ENCODE data around the gene SPAG17. TPM values are rescaled to one million over a fixed set of nuclear protein-coding genes. Genes with fewer than 3 reads are reported as not detected.

SPAG17 gene
- total RNA-seq, 1 donor from 2014 or later, result not detected

DNA sequence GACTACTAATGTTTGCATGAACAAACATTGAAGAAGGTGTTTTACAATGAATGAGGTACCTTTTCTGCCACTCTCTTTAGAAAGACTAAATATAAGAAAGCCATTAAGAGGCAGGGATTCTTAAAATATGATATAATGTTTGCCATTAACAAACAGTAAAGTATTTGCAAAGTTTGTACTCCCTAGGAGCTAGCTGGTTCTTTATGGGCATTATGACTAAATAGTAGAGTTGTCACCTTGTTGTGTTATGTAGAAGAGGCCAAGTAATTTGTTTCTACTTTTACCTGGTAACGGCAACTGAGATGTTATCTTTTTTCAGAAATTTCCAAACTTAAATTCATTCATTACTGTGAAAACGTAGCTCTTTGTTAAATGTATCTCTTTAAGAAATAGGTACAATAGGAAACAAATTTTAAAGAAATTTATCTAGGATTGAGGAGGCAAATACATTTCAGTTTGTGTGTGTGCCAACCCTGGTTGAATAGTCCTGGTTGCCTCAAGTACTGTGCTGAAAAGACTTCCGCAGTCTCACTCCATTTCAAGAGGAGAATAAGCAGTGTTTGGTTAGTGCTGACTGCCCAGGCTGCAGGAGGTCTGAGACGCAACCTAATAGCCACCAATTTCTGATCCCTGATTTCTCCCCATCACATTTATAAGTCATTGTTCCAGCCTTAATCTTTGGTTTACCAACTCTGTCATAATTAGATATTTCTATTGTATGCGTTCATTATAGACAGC is 203.4 kb downstream of the SPAG17 start:
- intact Hi-C loops (cut with micrococcal nuclease), result no loop called here

DNA sequence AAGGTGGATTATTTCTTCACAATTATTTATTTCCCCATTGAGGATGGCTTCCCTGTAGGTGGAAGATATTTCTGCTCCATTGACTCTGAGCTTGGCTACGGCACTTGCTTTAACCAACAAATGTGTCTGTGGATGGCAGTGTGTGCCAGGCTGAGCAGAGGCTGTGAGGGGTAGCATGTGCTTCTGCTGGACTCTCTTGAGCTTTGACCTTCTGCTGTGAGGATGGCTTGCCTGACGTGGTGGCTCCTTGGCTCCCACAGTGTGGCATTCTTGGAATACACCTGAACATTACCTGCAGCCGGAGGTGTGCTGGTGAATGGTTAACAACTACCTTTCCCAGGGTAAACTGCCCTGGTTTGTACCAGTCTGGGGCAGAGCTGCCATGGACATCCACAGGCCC is 208.6 kb downstream of the SPAG17 start:
- intact Hi-C loops (cut with micrococcal nuclease), result no loop called here

DNA sequence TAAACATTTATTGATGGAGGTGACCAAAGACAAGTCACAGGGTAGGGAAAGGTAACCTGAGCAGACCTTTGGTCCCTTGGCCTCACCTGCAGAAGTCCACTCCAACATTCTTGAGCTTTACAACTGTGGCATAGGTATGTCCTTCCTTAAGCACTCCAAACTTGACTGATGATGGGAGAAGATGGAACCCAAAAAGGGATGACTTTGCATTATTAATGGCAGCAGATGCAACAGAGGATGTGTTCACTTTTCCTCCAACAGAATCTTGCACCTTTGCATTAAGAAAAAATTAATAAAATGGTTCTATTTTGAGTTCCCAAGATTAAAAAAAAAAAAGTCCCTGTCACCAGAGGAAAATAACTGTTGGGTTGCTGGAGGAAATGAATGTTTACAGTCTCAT is 213.3 kb downstream of the SPAG17 start:
- intact Hi-C loops (cut with micrococcal nuclease), result no loop called here

DNA sequence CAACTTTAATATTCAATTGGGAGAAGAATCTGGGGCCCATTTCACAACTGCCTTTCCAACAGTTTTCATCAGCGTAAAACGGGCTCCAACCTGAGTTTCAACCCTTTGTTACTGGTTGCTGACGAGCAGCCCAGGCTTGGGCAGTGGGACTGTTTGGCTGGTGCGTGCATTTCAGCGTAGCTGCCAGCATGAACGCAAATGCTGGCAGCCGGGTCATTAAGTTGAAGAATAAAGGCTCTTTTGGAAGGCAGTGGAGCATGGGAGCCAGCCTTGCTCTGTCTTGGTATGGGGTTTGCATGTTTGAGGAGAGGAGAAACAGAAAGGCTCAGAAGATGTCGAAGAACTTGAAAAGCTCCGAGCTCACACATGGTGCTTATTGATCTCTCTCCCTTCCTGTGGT is 214.8 kb downstream of the SPAG17 start:
- intact Hi-C loops (cut with micrococcal nuclease), result no loop called here

DNA sequence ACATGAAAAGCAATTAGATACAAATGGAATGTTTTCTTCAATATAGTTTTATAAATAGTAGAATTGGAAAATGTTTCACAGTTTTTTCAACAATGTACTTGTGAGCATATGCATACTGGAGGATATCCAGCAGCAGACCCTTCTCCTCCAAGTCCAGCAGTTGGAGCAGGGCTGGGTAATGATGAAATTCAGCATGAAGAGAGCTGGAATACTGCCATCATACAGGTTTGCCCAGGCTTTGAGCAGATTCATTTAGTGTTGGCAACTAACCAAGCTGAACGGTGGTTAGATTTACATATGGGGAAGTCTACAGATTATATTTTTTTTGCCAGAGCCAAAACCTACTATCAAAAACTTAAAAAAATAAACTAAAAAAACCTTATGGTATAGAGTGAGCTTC is 217.1 kb downstream of the SPAG17 start:
- intact Hi-C loops (cut with micrococcal nuclease), result no loop called here

DNA sequence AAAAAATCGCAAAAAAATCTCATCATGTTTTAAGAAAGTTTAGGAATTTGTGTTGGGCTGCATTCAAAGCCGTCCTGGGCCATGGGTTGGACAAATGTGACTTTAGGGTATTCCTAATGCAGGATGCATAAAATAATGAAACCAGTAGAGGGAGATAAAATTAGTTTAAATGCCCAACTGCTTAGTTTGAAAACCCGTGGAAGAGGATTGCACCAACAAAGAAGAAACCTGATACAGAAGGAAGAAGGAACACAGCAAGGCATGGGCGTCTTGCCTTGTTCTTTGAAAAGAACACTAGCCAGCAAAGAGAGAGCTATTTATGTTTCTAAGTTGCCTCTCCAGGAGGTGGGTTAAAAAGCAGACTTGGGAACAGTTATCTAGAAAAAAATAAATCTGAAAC is 217.6 kb downstream of the SPAG17 start:
- intact Hi-C loops (cut with micrococcal nuclease), result no loop called here

DNA sequence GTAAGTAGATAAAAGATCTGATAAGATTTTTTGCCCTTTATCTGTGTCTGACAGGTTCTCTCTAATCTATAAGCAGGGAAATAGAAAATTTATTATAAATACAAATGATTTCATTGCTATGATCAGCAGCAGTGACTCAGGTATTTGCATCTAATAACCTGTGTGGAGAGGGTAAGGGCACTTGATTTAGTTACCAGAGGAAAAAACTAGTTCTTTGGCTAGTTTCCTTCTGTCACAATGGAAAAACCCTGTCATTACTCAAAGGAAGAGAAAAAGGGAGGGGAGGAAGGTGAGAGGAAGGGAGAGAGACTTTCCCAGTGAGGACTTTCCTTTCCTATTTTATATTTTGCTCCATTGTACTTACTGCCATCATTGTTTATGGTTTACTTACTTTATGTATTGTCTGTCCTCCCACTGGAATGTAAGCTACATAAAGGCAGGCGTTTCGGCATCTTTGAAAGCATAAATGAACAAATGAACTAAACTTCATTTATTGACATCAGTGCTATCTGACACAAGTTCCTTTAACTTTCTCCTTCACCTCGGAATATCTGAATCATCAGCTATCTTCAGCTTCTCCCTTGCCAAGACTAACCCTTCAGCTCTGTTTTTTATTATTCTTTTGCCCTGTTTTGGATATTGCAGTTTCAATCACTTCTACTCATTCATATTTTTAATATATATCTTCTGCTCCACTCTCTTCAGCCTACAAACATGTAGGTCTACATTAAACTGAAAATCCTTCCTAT is 220.6 kb downstream of the SPAG17 start:
- intact Hi-C loops (cut with micrococcal nuclease), result no loop called here

DNA sequence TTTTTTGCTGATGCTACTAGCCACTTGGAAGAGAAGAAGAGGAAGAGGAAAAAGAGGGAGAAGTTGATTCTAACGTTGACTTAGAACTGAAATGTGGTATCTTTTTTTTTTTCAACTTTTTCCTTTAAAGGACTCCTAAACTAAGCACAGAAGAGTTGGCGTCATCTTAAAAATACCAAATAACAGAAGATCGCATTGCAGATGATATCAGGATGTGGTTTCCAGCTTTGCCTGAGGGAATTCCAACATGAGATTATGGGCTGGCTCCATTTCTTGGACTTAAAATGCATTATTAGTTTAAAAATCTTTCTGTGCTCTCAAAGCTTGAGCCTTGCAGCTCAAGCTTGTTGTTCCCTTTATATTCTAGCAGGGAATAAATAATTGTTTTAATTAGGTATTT is 225.7 kb downstream of the SPAG17 start:
- intact Hi-C loops (cut with micrococcal nuclease), result no loop called here

DNA sequence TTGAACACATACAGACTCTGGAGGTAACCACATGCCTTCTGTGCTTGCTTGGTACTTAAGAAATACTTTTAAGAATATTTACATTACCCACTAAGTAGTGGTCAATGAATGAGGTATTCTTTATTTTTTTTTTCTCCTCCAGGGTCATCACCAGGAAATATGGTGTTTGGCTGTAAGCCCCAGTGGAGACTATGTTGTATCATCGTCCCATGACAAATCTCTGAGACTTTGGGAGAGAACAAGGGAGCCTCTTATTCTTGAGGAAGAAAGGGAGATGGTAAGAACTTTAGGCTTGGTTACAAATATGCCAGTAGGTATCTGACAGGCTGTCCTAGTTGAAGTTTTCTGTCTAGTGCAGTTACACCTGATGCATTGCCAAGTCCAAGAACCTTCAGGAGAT is 232.6 kb downstream of the SPAG17 start:
- intact Hi-C loops (cut with micrococcal nuclease), result no loop called here

DNA sequence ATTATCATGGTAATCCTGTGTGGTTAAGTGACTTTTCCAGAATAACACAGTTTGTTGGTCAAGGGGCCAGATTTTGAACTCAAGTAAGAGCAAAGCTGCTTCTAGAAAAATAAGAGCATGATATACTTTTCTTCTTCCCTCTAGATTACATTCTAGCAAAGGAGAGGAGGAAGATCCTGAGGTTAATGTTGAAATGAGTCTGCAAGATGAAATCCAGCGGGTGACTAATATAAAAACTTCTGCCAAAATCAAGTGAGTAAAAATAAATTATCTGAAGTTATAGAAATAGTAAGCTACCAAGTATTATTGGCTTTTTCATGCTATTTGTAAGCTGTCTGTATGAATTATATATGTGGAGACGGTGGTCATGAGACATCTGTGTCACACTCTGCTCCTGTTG is 242.7 kb downstream of the SPAG17 start:
- intact Hi-C loops (cut with micrococcal nuclease), result no loop called here

DNA sequence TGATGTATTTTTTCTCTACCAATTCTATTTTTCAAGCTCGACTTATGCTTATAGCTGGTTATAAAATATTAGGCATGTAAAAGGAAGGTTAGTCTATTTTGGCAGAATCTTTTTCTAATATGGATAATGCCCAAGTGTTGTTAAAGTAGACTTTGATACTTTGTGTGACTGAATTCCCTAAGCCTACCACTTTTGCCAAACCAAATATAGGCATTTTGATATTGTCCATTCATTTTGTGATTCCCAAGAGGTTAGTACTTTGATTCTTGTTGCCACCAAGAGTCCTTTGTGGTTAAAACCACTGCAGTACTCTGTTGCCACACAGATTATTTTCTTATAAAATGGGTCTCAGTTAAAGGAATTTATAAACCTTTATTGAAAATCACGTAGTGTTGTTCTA is 251.3 kb downstream of the SPAG17 start:
- intact Hi-C loops (cut with micrococcal nuclease), result no loop called here

DNA sequence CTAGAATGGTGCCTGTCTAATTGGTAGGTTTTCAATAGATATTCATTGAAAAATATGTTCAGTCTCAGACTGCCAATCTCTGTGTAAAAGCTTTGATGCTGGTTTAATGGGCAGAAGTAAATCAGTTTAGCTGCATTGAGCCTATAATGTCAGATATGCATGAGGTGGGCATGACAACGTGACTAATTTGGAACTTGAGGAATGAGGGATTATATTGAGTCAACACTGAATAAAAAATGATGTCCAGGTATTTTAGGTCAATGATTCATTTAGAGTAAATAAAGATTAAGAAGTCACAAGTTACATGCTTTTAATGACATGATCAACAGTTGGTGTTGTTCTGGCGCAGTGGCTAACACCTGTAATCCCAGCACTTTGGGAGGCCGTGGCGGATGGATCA is 252.5 kb downstream of the SPAG17 start:
- intact Hi-C loops (cut with micrococcal nuclease), result no loop called here

DNA sequence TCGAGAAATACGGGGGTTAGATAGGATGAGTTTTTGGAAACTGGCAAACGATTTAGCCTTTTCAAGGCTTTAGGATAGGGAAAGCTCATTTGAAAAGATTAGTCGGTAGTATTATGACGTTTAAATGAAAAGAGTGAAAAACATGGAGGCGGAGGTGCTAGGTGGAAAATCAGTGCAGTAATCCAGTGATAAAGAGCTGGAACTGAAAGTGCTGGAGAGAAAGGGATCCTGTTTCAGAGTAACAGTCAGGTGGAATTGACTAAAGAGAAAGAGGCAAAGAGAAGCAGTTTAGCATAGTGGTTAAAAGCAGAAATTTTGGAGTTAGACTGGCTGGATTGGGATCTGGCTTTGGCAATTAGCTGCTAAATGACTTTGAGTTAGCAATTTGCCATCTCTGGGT is 254.5 kb downstream of the SPAG17 start:
- intact Hi-C loops (cut with micrococcal nuclease), result no loop called here

DNA sequence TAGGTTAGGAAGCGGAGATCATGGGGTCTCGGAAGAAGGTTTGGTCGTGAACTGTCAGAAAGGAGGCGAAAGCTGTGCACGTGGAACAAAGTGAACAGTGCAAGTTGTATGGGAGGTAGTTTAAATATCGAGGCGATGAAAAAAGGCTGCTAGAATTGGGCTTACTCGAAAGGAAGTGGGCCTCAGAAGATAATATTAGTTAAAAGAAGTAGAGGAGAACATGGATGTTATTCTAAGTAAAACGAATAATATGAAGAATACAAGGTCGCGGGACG is 254.9 kb downstream of the SPAG17 start:
- intact Hi-C loops (cut with micrococcal nuclease), result no loop called here

DNA sequence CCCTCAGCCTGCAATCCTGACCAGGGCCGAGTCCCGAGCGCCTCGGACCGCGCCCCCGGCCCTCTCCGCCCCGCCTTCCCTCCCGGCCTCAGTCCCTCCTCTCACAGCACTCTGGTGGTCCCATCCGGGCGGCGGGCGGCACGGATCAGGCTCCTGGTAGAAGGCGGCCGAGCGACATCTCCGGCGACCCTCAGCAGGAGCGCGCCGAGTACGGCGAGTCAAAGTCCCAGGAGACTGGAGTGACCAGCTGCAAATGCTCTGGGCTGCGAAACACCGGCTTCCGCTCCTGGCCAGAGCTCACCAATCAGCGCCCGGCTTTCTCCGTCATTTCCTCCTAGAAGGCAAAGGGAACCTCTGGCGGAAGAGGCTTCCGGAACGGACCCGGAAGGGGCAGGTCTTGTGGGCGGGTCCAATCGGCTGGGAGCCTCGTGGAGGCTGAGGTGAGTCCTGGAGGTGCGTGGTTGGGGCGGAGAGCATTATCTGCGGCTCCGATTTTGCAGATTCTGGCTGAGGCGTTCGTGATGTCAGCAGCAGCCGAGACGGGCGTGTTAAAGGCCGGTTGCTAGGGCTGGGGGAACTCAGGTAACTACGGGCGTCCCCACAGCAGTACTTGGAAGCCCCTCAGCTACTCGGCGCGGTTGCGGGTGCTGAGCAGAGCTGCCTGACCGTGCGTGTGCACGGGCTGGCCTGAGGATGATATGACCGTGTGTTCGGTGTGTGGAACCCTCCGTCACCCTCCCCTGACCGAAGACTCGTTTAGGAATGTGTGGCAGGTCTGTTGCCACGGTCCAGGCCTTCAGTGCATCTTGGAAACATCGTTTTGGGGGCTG is 255.5 kb downstream of the SPAG17 start, which contains the start of the genes GDAP2 and WDR3:
Gene GDAP2, minus strand, starts transcription at position 279 of the 830 bp plus-strand sequence. CDS start 9,264 bp downstream, outside the sequence.
Gene WDR3, plus strand, starts transcription at position 397 of the 830 bp plus-strand sequence. CDS start 3,581 bp downstream, outside the sequence.
- intact Hi-C loops (cut with micrococcal nuclease), result loop anchor here (1.0 to 10.0 kb wide), 8 partner anchors 35 to 1923 kb away; partner anchors contain the start of genes MAN1A2, TRIM45, TTF2 and WARS2

DNA sequence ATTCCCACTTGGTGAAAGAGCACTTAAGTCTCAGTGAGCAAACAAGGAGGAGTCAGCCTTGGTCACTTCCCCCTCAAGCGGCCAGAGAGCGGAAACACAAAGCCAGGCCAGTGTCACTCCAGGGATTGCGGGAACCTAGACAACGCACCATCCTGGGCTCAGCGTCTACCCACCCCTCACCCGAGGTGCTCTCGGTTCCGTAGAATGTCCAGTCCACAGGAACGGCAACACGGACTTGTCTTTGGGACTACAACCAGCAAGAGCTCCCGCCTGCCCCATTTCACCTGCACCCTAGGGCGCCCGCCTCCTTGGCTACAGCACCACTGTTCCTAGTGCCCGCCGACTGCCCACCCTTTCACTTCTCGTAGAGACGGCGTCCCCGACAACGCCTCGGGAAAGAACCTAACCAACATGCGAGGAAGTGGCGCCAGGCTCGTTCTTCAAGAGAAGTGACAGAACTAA is 256.1 kb downstream of the SPAG17 start:
- intact Hi-C loops (cut with micrococcal nuclease), result loop anchor here (1.0 to 10.0 kb wide), 8 partner anchors 34 to 1923 kb away; partner anchors contain the start of genes MAN1A2, TRIM45, TTF2 and WARS2

DNA sequence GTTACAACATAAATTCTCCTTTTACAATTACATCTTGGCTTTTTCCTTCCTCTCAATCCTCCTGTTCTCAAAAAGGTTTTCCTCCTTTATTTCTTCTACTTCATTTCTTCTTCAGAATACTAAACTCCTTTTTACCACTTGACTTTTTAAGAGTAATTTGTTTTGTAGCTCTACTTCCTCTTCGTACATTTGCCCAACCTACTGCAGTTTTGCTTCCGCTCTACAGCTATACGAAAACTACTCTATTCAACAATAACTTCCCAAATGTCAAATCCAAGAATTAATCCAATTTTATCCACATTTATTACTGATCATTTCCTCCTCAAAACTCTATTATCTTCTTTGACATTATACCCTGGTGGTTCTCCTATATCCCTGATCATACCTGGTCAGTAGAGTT is 259.0 kb downstream of the SPAG17 start:
- intact Hi-C loops (cut with micrococcal nuclease), result loop anchor here (10.0 kb wide), 2 partner anchors 261 to 801 kb away; partner anchors contain the start of gene TRIM45

DNA sequence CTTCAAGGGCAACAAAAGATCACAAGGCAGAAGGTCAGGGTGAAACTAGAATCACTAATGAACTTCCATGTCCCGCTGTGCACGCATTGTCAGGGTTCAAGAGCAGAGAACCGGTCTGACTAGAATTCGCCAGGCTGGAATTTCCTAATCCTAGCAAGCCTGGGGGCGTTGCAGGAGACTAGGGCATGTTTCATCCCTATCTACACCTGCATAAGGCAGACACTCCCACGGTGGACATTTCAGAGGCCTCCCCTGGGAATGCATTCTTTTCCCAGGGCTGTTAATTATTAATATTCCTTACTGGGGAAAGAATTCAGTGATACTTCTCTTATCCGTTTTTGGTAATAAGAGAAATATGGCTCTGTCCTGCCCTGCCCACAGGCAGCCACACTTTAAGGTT is 262.3 kb downstream of the SPAG17 start:
- intact Hi-C loops (cut with micrococcal nuclease), result loop anchor here (10.0 kb wide), 2 partner anchors 258 to 798 kb away; partner anchors contain the start of gene TRIM45

DNA sequence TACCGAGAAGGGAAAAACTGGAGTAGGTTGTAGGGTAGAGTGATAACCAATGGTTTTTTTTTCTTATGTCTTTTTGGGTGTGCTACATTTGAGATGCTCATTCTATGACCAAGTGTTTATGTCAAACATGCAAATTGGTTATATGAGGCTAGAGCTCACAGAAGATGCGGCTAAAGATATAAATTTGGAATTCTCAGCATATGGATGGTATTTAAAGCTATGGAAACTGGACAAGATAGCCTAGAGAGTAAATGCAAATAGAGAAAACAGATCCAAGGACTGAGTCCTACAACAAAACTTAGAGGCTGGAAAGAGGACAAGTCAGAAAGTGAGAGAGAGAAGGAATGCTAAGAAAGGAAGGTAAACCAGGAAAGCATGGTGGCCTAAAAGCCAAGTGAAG is 263.0 kb downstream of the SPAG17 start:
- intact Hi-C loops (cut with micrococcal nuclease), result loop anchor here (10.0 kb wide), 2 partner anchors 257 to 797 kb away; partner anchors contain the start of gene TRIM45

DNA sequence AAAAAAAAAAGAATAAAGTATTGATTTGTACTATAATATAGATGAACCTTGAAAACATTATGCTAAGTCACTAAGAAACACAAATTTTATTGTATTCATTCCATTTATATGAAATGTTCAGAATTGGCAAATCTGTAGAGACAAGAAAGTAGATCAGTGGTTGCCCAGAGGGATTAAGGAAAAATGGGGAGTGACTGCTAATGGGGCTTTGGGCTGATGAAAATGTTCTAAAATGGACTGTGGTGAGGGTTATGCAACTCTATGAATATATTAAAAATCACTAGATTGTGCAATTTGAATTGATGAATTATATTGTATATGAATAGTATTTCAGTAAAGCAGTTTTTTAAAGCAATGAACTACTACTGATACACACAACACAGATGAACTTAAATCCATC is 265.7 kb downstream of the SPAG17 start:
- intact Hi-C loops (cut with micrococcal nuclease), result no loop called here

DNA sequence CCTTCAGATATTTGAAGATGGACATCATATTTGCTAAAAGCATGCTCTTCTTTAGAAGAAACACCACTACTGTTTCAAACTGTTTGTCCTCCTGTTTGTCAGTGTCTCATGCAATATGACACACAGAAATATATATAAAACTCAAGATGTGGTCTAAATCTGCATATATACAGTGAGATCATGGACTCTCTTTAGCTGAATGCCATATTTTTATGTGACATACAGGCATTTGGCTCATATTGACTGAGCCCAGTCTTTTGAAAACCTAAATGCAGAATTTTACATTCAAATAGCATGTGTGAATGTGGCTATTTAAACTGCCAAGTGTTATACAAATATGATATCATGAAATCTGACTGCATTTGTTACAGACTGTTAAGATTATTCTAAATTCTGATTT is 274.0 kb downstream of the SPAG17 start:
- intact Hi-C loops (cut with micrococcal nuclease), result no loop called here

All from T-helper 1 cell treated with Interleukin-12 subunit alpha and Interleukin-12 subunit beta and Interleukin-4 antibody, amounts not matched to agents 30 ng/mL and 1 ng/mL, for 36 hours (primary cell).